Small intestine (tissue), 7 donors: ENCODE measurements around the gene CYP2W1. TPM values are rescaled to one million over a fixed set of nuclear protein-coding genes. Genes with fewer than 3 reads are reported as not detected.

Source experiments
- DNase-seq, 2 donors: peaks; one replicate each; pipeline versions ENCODE4 v3.0.0 to v3.0.0-alpha.2; 2013
- FAIRE-seq: peaks from 2 replicates; lab custom pipeline; 2012; peaks lifted over from hg19 to GRCh38; lab: Jason Lieb, UNC
- H3K27ac ChIP-seq, 3 donors: one replicate each; pipeline ENCODE4 v1.5.1; 2013; ENCODE audit warnings: low read length in 2 of 3, mild to moderate bottlenecking in 2 of 3, control low read depth in 1 of 3, inconsistent platforms in 1 of 3, low read depth in 1 of 3, moderate library complexity in 1 of 3
- H3K27me3 ChIP-seq, 3 donors: one replicate each; pipeline ENCODE4 v1.6.1; 2013; ENCODE audit warnings: low read length in 3 of 3, inconsistent platforms in 1 of 3; ENCODE audit not compliant: control insufficient read depth in 3 of 3, insufficient read depth in 3 of 3
- H3K36me3 ChIP-seq, 3 donors: one replicate each; pipeline ENCODE4 v1.6.1; 2013; ENCODE audit warnings: low read length in 3 of 3, inconsistent platforms in 1 of 3, low read depth in 1 of 3, mild to moderate bottlenecking in 1 of 3, moderate library complexity in 1 of 3; ENCODE audit not compliant: control insufficient read depth in 3 of 3, insufficient read depth in 2 of 3
- H3K4me1 ChIP-seq, 3 donors: one replicate each; pipeline ENCODE4 v1.6.1; 2013; ENCODE audit warnings: low read length in 2 of 3, inconsistent platforms in 1 of 3, low read depth in 1 of 3, mild to moderate bottlenecking in 1 of 3, moderate library complexity in 1 of 3; ENCODE audit not compliant: control insufficient read depth in 3 of 3, insufficient read depth in 2 of 3
- H3K4me3 ChIP-seq, 3 donors: one replicate each; pipeline ENCODE4 v1.5.1; 2013; ENCODE audit warnings: low read length in 3 of 3, control low read depth in 1 of 3, inconsistent platforms in 1 of 3, low read depth in 1 of 3, mild to moderate bottlenecking in 1 of 3, moderate library complexity in 1 of 3
- H3K9me3 ChIP-seq, 2 donors: one replicate each; pipeline ENCODE4 v1.6.1; 2013; ENCODE audit warnings: low read depth in 1 of 2, low read length in 1 of 2; ENCODE audit not compliant: control insufficient read depth in 2 of 2, insufficient read depth in 1 of 2
- WGBS, 3 donors: extraction: QIAGEN DNeasy Blood & Tissue Kit; methylation state at CpG; one replicate each; pipeline ENCODE4 v1.1.7; 2013; 5-methylcytosine and 5-hydroxymethylcytosine counted together
- polyA plus RNA-seq, 4 donors: library from polyadenylated mRNA; stranded (reverse) in 3 of 4; unstranded in 1 of 4; fragments of 200-250 nt in 3 of 4; fragments of 120-200 nt in 1 of 4; gene quantifications; one replicate each; pipeline versions ENCODE4 v1.2.1 to v1.2.3, GENCODE V29; 2013
- donor health status: healthy with polysubstance abuse.
- donor health status: control.
- donor health status: control.
- donor health status: Bipolar disorder and iron deficiency.
- donor health status: healthy.

The CYP2W1 gene
- polyA plus RNA-seq, 4 donors = 0.81 to 1,098 (median 1.1) TPM

DNA sequence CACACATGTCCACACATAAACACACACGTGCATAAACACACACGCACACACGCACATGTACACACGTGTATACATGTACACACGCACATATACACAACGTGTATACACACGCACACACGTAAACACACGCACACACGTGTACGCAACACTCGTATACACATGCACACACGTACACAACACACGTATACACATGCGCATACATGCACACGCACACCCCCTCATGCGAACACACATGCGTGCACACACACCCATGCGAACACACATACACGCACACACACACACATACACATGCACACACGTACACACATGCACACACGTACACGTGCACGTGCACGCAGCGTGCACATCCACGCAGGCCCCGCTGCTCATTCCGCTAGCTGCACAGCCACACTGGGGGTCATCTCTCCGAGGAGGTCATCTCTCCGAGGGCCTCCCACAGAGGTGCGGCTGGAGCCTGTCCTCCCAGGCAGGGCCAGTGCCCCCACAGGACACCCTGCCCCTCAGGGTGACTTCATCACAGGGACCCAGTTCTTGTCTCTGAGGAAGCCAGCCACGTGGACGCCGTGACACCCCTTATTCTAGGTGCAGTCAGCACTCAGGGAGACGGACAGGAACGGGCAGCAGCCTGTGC lies 25.9 kb downstream of the CYP2W1 start:
- 92 to 95% (median 95%) methylated on average over 34 to 37 of the region's 37 CpGs for WGBS, 3 donors
- FAIRE-seq (no peak), DNase-seq (no peak)
- no peaks in the 10 kb centered on the region for H3K9me3 ChIP-seq
- H3K4me1 ChIP-seq = no peaks in the 10 kb centered on the region
- no peak overlapping the region for H3K27ac ChIP-seq
- H3K4me3 ChIP-seq = no peak overlapping the region
- peaks cover 0 to 63% (median 0%) of the 10 kb centered on the region in 3 donors for H3K36me3 ChIP-seq
- H3K27me3 ChIP-seq = no peaks in the 10 kb centered on the region

DNA sequence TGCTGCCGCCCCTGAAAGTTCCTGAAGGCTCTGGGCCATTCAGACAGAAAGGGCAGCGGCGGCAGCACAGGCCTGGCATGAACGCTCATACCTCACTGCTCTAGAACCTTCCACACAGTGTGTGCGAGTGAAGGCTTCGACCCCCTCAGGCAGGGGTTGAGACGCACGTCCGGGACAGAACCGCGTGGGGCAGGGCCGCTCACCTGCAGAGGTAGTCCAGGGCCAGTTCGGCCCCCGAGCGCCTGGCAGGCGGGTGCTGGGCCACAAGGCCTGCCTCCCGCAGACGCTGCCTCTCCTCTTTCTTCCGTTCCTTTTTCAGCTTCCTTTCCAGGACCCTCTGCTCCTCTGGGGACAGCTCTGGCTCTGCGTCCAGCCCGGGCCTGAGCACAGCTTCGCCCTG lies 26.8 kb downstream of the CYP2W1 start:
- Histone ChIP-seq H3K4me1 (peaks cover 0 to under 1% (median 0%) of the 10 kb centered on the region in 3 donors), H3K36me3 (peaks cover 0 to 56% (median 0%) of the 10 kb centered on the region in 3 donors), H3K27ac (no peak overlapping the region), H3K27me3 (no peaks in the 10 kb centered on the region), H3K4me3 (no peak overlapping the region), H3K9me3 (no peaks in the 10 kb centered on the region)
- no peak for DNase-seq
- no peak for FAIRE-seq
- 95 to 97% (median 96%) methylated on average over 12 to 22 of the region's 22 CpGs for WGBS, 3 donors

DNA sequence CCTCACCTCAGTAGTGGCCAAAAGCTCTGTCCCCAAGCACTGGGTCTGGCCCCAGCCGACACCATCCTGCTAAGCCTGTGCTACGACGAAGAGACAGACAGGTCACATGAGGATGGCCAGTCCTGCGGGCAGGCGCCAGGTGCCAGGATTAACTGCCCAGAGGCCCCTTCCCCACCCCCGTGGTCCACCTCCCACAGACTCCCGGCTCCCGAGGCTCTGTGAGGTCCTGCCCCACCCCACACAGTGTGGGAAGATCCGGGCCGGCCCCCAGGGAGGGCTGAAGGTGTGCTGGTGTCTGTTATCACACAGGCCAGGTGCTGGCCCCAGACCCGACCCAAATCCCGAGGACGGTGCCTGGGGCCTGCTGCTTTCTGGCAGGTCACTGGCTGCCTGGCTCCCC lies 27.2 kb downstream of the CYP2W1 start:
- Histone ChIP-seq H3K9me3 (no peaks in the 10 kb centered on the region), H3K27ac (no peak overlapping the region), H3K4me3 (no peak overlapping the region), H3K36me3 (peaks cover 0 to 55% (median 0%) of the 10 kb centered on the region in 3 donors), H3K4me1 (peaks cover 0 to 5% (median 0%) of the 10 kb centered on the region in 3 donors), H3K27me3 (no peaks in the 10 kb centered on the region)
- FAIRE-seq = no peak
- DNase-seq = no peak
- 87 to 95% (median 90%) methylated on average over 13 of the region's 13 CpGs for WGBS, 3 donors

DNA sequence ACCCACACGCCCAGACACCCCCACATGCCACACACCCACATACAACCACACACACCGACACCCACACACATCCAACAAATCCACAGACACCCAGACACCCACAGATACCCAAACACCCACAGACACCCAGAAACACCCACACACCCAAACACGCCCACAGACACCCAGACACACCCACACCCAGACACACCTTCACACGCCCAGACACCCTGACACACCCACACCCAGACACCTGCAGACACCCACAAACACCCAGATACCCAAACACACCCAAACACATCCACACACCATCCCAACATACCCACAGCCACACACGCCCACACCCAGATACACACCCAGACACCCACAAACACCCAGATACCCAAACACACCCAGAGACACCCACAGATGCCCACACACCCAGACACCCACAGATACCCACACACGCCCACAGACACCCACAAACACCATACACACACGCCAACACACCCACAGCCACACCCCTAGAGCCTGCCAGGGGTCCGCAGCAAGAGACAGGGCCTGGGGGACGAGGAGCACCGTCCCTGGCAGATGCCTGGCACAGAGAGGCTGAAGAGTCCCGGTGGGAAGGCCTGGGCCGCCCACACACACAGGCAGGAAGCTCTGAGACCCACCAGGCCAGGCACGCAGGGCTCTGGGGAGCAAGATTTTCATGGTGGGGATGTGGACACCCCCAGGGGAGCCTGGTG lies 28.5 kb downstream of the CYP2W1 start:
- FAIRE-seq = no peak
- Histone ChIP-seq H3K27ac (no peak overlapping the region), H3K36me3 (peaks cover 0 to 45% (median 0%) of the 10 kb centered on the region in 3 donors)

DNA sequence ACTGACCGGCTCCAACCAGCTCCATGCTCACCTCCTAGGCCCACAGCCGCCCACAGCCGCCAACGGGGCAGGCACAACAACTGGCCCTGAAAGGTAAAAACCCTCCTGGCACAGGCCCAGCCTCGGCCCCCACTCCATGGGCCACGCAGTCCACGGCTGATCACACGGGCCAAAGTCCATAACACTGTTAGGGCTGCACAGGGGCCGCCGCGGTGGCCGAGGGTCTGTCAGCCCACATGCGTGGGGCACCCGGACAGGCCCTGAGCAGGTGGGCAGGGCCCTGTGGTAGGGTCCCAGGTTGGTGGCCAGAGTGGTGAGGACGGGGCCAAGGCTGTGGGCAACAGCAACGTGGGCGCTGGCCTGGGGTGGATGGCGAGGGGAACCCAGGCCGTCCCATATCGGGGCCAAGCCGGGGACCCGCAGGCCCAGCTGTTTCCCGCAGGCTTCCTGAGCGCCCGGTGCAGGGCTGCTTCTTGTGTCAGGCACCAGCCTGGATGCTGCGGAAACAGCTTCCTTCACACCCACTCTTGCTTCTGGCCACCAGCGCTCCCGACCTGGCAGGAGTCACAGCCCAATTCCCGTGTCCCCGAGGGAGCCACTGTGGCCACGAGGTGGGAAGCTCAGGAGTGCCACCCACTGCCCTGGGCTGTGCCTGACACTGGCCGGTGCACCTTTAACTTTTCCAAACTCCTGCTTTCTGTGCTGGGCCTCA lies 29.2 kb downstream of the CYP2W1 start:
- Histone ChIP-seq H3K4me3 (no peak overlapping the region), H3K9me3 (no peaks in the 10 kb centered on the region), H3K27ac (no peak overlapping the region), H3K27me3 (no peaks in the 10 kb centered on the region), H3K36me3 (peaks cover 0 to 43% (median 0%) of the 10 kb centered on the region in 3 donors), H3K4me1 (peaks cover 0 to 12% (median 0%) of the 10 kb centered on the region in 3 donors)
- DNase-seq (no peak), FAIRE-seq (no peak)
- 74 to 83% (median 79%) methylated on average over 32 of the region's 32 CpGs for WGBS, 3 donors

More for the DNA sequence above, 28.5 kb downstream of the CYP2W1 start:
- WGBS, 3 donors = 79 to 82% (median 81%) methylated on average over 13 of the region's 13 CpGs
- Histone ChIP-seq H3K9me3 (no peaks in the 10 kb centered on the region), H3K4me3 (no peak overlapping the region), H3K4me1 (peaks cover 0 to 12% (median 0%) of the 10 kb centered on the region in 3 donors), H3K27me3 (no peaks in the 10 kb centered on the region)
- no peak for DNase-seq

DNA sequence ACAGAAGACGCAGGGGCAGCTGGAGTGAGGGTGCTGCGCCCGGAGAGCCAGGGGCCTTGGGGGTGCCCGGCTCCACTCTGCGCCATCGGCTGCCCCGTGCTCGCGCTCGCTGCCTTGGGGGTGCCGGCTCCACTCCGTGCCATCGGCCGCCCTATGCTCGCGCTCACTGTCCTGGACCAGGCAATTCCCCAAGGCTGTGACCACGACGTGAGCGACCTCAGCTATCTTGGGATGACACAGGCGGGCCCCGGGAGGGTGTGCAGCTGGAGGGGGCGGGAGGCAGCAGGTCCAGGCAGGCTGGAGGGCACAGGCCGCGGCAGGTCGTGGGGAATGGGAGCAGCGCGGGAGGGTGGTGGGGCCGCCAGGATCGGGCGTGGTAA lies 29.7 kb downstream of the CYP2W1 start:
- WGBS, 3 donors = 88 to 93% (median 88%) methylated on average over 26 to 30 of the region's 30 CpGs
- no peak for DNase-seq
- no peak overlapping the region for H3K4me3 ChIP-seq
- H3K36me3 ChIP-seq = peaks cover 0 to 42% (median 0%) of the 10 kb centered on the region in 3 donors
- H3K27ac ChIP-seq = no peak overlapping the region
- no peaks in the 10 kb centered on the region for H3K9me3 ChIP-seq
- H3K4me1 ChIP-seq = peaks cover 0 to 12% (median 0%) of the 10 kb centered on the region in 3 donors
- H3K27me3 ChIP-seq = no peaks in the 10 kb centered on the region
- no peak for FAIRE-seq

DNA sequence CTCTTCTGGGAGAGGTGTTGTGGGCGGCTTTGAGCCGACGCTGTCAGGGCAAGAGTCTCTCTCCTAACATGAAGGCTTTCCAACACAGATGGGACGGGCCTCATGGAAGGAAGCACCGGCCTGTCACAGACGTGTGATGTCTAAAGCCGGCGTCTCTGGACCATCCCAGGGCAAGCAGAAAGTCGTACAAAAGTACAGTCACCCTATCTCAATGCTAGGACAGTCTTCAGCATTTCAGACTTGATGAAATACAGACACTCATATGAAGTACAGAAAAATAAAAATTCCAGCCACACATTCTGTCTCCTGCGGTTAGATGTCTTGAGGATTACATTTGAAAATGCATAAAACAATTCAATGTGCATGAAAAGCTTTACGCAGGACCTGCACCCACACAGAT lies 30.6 kb downstream of the CYP2W1 start:
- H3K27me3 ChIP-seq = no peaks in the 10 kb centered on the region
- no peaks in the 10 kb centered on the region for H3K9me3 ChIP-seq
- FAIRE-seq (no peak), DNase-seq (no peak)
- peaks cover 0 to 12% (median 0%) of the 10 kb centered on the region in 3 donors for H3K4me1 ChIP-seq
- H3K36me3 ChIP-seq = peaks cover 0 to 41% (median 0%) of the 10 kb centered on the region in 3 donors
- 87 to 90% (median 89%) methylated on average over 11 of the region's 11 CpGs for WGBS, 3 donors
- no peak overlapping the region for H3K27ac ChIP-seq
- no peak overlapping the region for H3K4me3 ChIP-seq

DNA sequence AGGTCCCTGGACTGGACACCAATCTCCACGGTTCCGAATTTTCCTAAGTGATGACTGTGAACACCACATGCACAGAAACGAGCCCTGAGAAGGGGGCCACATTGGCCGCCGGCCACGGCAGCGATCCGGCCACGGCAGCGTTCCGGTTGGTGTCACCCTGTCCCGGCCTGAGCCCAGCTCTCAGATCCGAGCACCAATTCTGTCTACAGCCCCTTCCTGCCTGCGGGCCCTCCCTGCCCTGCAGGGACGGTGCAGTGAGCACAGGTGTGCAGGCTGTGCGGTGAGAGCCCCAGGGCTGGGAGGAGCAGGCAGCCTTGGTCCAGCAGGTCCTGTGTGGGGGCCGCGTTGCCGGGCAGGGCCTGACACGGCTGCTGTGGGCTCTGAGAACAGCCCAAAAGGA lies 31.7 kb downstream of the CYP2W1 start:
- H3K36me3 ChIP-seq = peaks cover 0 to 40% (median 0%) of the 10 kb centered on the region in 3 donors
- no peak for FAIRE-seq
- no peaks in the 10 kb centered on the region for H3K27me3 ChIP-seq
- H3K4me3 ChIP-seq = no peak overlapping the region
- DNase-seq = no peak
- no peaks in the 10 kb centered on the region for H3K9me3 ChIP-seq
- peaks cover 0 to 12% (median 0%) of the 10 kb centered on the region in 3 donors for H3K4me1 ChIP-seq
- 87 to 90% (median 88%) methylated on average over 20 of the region's 20 CpGs for WGBS, 3 donors
- H3K27ac ChIP-seq = no peak overlapping the region
